Liver (tissue), 9 donors: ENCODE results near the gene KAZN. TPM values are rescaled to one million over a fixed set of nuclear protein-coding genes. Genes with fewer than 3 reads are reported as not detected.

ENCODE experiments used
- DNase-seq: peaks from one replicate; pipeline ENCODE4 v3.0.0-alpha.2; 2017; ENCODE audit warnings: low spot score
- H3K27ac ChIP-seq, 2 donors: one replicate each; pipeline ENCODE4 v1.7.0; 2013; ENCODE audit warnings: inconsistent platforms in 2 of 2, low read length in 2 of 2, control low read depth in 1 of 2, low read depth in 1 of 2, mild to moderate bottlenecking in 1 of 2
- H3K27me3 ChIP-seq, 4 donors: one replicate each; pipeline versions ENCODE4 v1.6.1 to v1.7.0; 2013; ENCODE audit warnings: low read length in 3 of 4, inconsistent platforms in 1 of 4, mild to moderate bottlenecking in 1 of 4, moderate library complexity in 1 of 4; ENCODE audit not compliant: control insufficient read depth in 4 of 4, insufficient read depth in 4 of 4
- H3K36me3 ChIP-seq, 4 donors: one replicate each; pipeline versions ENCODE4 v1.6.1 to v1.7.0; 2013; ENCODE audit warnings: low read length in 3 of 4, mild to moderate bottlenecking in 3 of 4, low read depth in 1 of 4, moderate library complexity in 1 of 4; ENCODE audit not compliant: control insufficient read depth in 4 of 4, insufficient read depth in 3 of 4
- H3K4me1 ChIP-seq, 4 donors: one replicate each; pipeline versions ENCODE4 v1.6.1 to v1.7.0; 2013; ENCODE audit warnings: low read length in 3 of 4, mild to moderate bottlenecking in 3 of 4, moderate library complexity in 1 of 4; ENCODE audit not compliant: control insufficient read depth in 4 of 4, insufficient read depth in 4 of 4
- H3K4me3 ChIP-seq, 3 donors: one replicate each; pipeline versions ENCODE4 v1.6.1 to v1.7.0; 2013; ENCODE audit warnings: low read length in 3 of 3, control low read depth in 1 of 3, low read depth in 1 of 3, mild to moderate bottlenecking in 1 of 3
- H3K9ac ChIP-seq, 2 donors: one replicate each; pipeline ENCODE4 v1.7.0; 2013; ENCODE audit warnings: low read length in 2 of 2, mild to moderate bottlenecking in 2 of 2, moderate library complexity in 2 of 2, control low read depth in 1 of 2, low read depth in 1 of 2
- H3K9me3 ChIP-seq, 4 donors: one replicate each; pipeline versions ENCODE4 v1.6.1 to v1.7.0; 2013; ENCODE audit warnings: low read length in 3 of 4; ENCODE audit not compliant: control insufficient read depth in 4 of 4
- ATF3 ChIP-seq: IDR thresholded peaks from 2 replicates; pipeline ENCODE4 v1.6.1; 2016; ENCODE audit warnings: antibody characterized with exemption
- EGR1 ChIP-seq, 2 donors: IDR thresholded peaks; 2 replicates each; pipeline ENCODE4 v1.6.1; 2016 to 2018; ENCODE audit warnings: antibody characterized with exemption in 2 of 2, low read depth in 2 of 2
- FOXA1 ChIP-seq: IDR thresholded peaks from 2 replicates; pipeline ENCODE4 v1.6.1; 2016; ENCODE audit warnings: antibody characterized with exemption
- FOXA2 ChIP-seq: IDR thresholded peaks from 2 replicates; pipeline ENCODE4 v1.6.1; 2016; ENCODE audit warnings: antibody characterized with exemption
- GABPA ChIP-seq, 2 donors: IDR thresholded peaks in 1 of 2; conservative IDR thresholded peaks in 1 of 2; 2 replicates each; pipeline ENCODE4 v1.6.1; 2016; ENCODE audit warnings: antibody characterized with exemption in 2 of 2, mild to moderate bottlenecking in 1 of 2, moderate library complexity in 1 of 2
- HNF4A ChIP-seq, 2 donors: conservative IDR thresholded peaks; 2 replicates each; pipeline ENCODE4 v1.6.1; 2016; ENCODE audit warnings: antibody characterized with exemption in 2 of 2, mild to moderate bottlenecking in 2 of 2
- HNF4G ChIP-seq: IDR thresholded peaks from 2 replicates; pipeline ENCODE4 v1.6.1; 2016; ENCODE audit warnings: antibody characterized with exemption
- JUND ChIP-seq, 2 donors: IDR thresholded peaks; 2 replicates each; pipeline ENCODE4 v1.6.1; 2016; ENCODE audit warnings: antibody characterized with exemption in 2 of 2
- NR2F2 ChIP-seq: IDR thresholded peaks from 2 replicates; pipeline ENCODE4 v1.6.1; 2016; ENCODE audit warnings: antibody characterized with exemption
- RAD21 ChIP-seq, 2 donors: IDR thresholded peaks; 2 replicates each; pipeline ENCODE4 v1.6.1; 2016; ENCODE audit warnings: antibody characterized with exemption in 2 of 2, mild to moderate bottlenecking in 2 of 2
- RXRA ChIP-seq, 2 donors: IDR thresholded peaks; 2 replicates each; pipeline ENCODE4 v1.6.1; 2017 to 2018; ENCODE audit warnings: antibody characterized with exemption in 2 of 2, mild to moderate bottlenecking in 1 of 2
- SP1 ChIP-seq: IDR thresholded peaks from 2 replicates; pipeline ENCODE4 v1.6.1; 2018; ENCODE audit warnings: antibody characterized with exemption, mild to moderate bottlenecking
- TAF1 ChIP-seq: conservative IDR thresholded peaks from 2 replicates; pipeline ENCODE4 v1.6.1; 2016; ENCODE audit warnings: antibody characterized with exemption, mild to moderate bottlenecking
- YY1 ChIP-seq: IDR thresholded peaks from 2 replicates; pipeline ENCODE4 v1.6.1; 2016; ENCODE audit warnings: antibody characterized with exemption, mild to moderate bottlenecking
- WGBS: extraction: QIAGEN DNeasy Blood & Tissue Kit; methylation state at CpG from one replicate; pipeline ENCODE4 v1.1.7; 2013; 5-methylcytosine and 5-hydroxymethylcytosine counted together
- polyA plus RNA-seq, 2 donors: library from polyadenylated mRNA; stranded (reverse) in 1 of 2; unstranded in 1 of 2; fragments of 200-250 nt in 1 of 2; fragments of >200 nt in 1 of 2; fragmentation: Nextera tagmentation in 1 of 2; extraction: Ambion mirVana in 1 of 2; gene quantifications; one replicate each; pipeline versions ENCODE4 v1.2.1 to v1.2.3, GENCODE V29; 2013 to 2015
- total RNA-seq, 2 donors: library from RNA; depleted of rRNA; stranded (reverse); fragments of >200 nt; gene quantifications; one replicate each; pipeline ENCODE4 v1.2.3, GENCODE V29; 2014
- TF ChIP-seq, protein P1 (sequence below): fragments of 150-350 bp; IDR thresholded peaks from 2 replicates; pipeline ENCODE4 v1.5.1; 2017; ENCODE audit warnings: improper control_type of control experiment, low read depth, low read length; ENCODE audit not compliant: missing input control
- TF ChIP-seq, protein P2 (sequence below): IDR thresholded peaks from 2 replicates; pipeline ENCODE4 v1.6.1; 2016; ENCODE audit warnings: antibody characterized with exemption
- TF ChIP-seq, protein P3 (sequence below): IDR thresholded peaks from 2 replicates; pipeline ENCODE4 v1.6.1; 2016; ENCODE audit warnings: antibody characterized with exemption, mild to moderate bottlenecking
- TF ChIP-seq, protein P4 (sequence below): IDR thresholded peaks from 2 replicates; pipeline ENCODE4 v1.6.1; 2016; ENCODE audit warnings: antibody characterized with exemption
- donor health status: healthy.
- donor health status: healthy.
- donor health status: healthy.
- donor health status: healthy.
- donor health status: healthy.

Gene KAZN
- total and polyA plus RNA-seq, 4 donors = 1.9 to 6.9 (median 2.4) TPM

- no peak for DNase-seq
- Histone ChIP-seq H3K4me3 (no peak overlapping the region), H3K4me1 (no peaks in the 10 kb centered on the region), H3K36me3 (no peaks in the 10 kb centered on the region), H3K27ac (no peak overlapping the region), H3K9ac (no peak overlapping the region), H3K9me3 (no peaks in the 10 kb centered on the region), H3K27me3 (peaks cover 0 to 2% (median 0%) of the 10 kb centered on the region in 4 donors)
- 72% methylated on average over 14 of the region's 14 CpGs for WGBS
- TF ChIP-seq FOXA2 (no peak), JUND (IDR thresholded peaks at IDR 0.05) (no peak), EGR1 (IDR thresholded peaks at IDR 0.05; ENCODE audit: low read depth in 2 of 2) (no peak), FOXA1 (no peak), HNF4A (conservative IDR thresholded peaks at IDR 0.05) (no peak), ATF3 (no peak), TAF1 (no peak), RAD21 (IDR thresholded peaks at IDR 0.05) (no peak), SP1 (no peak)
- TF ChIP-seq, protein P1, sequence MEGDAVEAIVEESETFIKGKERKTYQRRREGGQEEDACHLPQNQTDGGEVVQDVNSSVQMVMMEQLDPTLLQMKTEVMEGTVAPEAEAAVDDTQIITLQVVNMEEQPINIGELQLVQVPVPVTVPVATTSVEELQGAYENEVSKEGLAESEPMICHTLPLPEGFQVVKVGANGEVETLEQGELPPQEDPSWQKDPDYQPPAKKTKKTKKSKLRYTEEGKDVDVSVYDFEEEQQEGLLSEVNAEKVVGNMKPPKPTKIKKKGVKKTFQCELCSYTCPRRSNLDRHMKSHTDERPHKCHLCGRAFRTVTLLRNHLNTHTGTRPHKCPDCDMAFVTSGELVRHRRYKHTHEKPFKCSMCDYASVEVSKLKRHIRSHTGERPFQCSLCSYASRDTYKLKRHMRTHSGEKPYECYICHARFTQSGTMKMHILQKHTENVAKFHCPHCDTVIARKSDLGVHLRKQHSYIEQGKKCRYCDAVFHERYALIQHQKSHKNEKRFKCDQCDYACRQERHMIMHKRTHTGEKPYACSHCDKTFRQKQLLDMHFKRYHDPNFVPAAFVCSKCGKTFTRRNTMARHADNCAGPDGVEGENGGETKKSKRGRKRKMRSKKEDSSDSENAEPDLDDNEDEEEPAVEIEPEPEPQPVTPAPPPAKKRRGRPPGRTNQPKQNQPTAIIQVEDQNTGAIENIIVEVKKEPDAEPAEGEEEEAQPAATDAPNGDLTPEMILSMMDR = no peak
- TF ChIP-seq, protein P2, sequence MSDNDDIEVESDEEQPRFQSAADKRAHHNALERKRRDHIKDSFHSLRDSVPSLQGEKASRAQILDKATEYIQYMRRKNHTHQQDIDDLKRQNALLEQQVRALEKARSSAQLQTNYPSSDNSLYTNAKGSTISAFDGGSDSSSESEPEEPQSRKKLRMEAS = no peak
Measured at GRCh38 chr1:14866911-14867612, 268.6 kb downstream of the KAZN start.

- H3K9ac ChIP-seq = no peak overlapping the region
- H3K9me3 ChIP-seq = no peaks in the 10 kb centered on the region
- no peak overlapping the region for H3K4me3 ChIP-seq
- no peaks in the 10 kb centered on the region for H3K4me1 ChIP-seq
- no peak for DNase-seq
- H3K27ac ChIP-seq = no peak overlapping the region
- peaks cover 0 to 2% (median 0%) of the 10 kb centered on the region in 4 donors for H3K27me3 ChIP-seq
- TF ChIP-seq, protein P2 = no peak
- TF ChIP-seq RAD21 (IDR thresholded peaks at IDR 0.05) (no peak), FOXA1 (no peak), HNF4G (no peak), GABPA (IDR thresholded peaks at IDR 0.05 in 1 of 2, conservative IDR thresholded peaks at IDR 0.05 in 1 of 2) (no peak), NR2F2 (no peak), FOXA2 (no peak), JUND (IDR thresholded peaks at IDR 0.05) (no peak), RXRA (IDR thresholded peaks at IDR 0.05) (no peak), HNF4A (conservative IDR thresholded peaks at IDR 0.05) (no peak), ATF3 (no peak), TAF1 (no peak), SP1 (no peak), EGR1 (IDR thresholded peaks at IDR 0.05; ENCODE audit: low read depth in 2 of 2) (no peak), YY1 (no peak)
- TF ChIP-seq, protein P3, sequence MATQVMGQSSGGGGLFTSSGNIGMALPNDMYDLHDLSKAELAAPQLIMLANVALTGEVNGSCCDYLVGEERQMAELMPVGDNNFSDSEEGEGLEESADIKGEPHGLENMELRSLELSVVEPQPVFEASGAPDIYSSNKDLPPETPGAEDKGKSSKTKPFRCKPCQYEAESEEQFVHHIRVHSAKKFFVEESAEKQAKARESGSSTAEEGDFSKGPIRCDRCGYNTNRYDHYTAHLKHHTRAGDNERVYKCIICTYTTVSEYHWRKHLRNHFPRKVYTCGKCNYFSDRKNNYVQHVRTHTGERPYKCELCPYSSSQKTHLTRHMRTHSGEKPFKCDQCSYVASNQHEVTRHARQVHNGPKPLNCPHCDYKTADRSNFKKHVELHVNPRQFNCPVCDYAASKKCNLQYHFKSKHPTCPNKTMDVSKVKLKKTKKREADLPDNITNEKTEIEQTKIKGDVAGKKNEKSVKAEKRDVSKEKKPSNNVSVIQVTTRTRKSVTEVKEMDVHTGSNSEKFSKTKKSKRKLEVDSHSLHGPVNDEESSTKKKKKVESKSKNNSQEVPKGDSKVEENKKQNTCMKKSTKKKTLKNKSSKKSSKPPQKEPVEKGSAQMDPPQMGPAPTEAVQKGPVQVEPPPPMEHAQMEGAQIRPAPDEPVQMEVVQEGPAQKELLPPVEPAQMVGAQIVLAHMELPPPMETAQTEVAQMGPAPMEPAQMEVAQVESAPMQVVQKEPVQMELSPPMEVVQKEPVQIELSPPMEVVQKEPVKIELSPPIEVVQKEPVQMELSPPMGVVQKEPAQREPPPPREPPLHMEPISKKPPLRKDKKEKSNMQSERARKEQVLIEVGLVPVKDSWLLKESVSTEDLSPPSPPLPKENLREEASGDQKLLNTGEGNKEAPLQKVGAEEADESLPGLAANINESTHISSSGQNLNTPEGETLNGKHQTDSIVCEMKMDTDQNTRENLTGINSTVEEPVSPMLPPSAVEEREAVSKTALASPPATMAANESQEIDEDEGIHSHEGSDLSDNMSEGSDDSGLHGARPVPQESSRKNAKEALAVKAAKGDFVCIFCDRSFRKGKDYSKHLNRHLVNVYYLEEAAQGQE = no peak
- TF ChIP-seq, protein P1 = no peak
- TF ChIP-seq, protein P4, sequence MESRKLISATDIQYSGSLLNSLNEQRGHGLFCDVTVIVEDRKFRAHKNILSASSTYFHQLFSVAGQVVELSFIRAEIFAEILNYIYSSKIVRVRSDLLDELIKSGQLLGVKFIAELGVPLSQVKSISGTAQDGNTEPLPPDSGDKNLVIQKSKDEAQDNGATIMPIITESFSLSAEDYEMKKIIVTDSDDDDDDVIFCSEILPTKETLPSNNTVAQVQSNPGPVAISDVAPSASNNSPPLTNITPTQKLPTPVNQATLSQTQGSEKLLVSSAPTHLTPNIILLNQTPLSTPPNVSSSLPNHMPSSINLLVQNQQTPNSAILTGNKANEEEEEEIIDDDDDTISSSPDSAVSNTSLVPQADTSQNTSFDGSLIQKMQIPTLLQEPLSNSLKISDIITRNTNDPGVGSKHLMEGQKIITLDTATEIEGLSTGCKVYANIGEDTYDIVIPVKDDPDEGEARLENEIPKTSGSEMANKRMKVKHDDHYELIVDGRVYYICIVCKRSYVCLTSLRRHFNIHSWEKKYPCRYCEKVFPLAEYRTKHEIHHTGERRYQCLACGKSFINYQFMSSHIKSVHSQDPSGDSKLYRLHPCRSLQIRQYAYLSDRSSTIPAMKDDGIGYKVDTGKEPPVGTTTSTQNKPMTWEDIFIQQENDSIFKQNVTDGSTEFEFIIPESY = no peak
- 65% methylated on average over 4 of the region's 4 CpGs for WGBS
- no peaks in the 10 kb centered on the region for H3K36me3 ChIP-seq
Measured at GRCh38 chr1:14869187-14869586, 270.7 kb downstream of the KAZN start.
